GM12891 (cell line): ENCODE measurements around the gene ST6GALNAC3.

Experiments
- POLR2A ChIP-seq: IDR thresholded peaks from 2 replicates; pipeline ENCODE4 v1.6.1; 2011; ENCODE audit warnings: low read depth, low read length, control low read depth
- POLR2AphosphoS5 ChIP-seq: IDR thresholded peaks from 2 replicates; pipeline ENCODE4 v1.6.1; 2011; ENCODE audit warnings: low read depth, low read length, control low read depth
- SPI1 ChIP-seq: IDR thresholded peaks from 2 replicates; pipeline ENCODE4 v1.6.1; 2011; ENCODE audit warnings: low read depth, low read length, control low read depth
- TAF1 ChIP-seq: IDR thresholded peaks from 2 replicates; pipeline ENCODE4 v1.6.1; 2011; ENCODE audit warnings: low read depth, low read length, control low read depth

DNA sequence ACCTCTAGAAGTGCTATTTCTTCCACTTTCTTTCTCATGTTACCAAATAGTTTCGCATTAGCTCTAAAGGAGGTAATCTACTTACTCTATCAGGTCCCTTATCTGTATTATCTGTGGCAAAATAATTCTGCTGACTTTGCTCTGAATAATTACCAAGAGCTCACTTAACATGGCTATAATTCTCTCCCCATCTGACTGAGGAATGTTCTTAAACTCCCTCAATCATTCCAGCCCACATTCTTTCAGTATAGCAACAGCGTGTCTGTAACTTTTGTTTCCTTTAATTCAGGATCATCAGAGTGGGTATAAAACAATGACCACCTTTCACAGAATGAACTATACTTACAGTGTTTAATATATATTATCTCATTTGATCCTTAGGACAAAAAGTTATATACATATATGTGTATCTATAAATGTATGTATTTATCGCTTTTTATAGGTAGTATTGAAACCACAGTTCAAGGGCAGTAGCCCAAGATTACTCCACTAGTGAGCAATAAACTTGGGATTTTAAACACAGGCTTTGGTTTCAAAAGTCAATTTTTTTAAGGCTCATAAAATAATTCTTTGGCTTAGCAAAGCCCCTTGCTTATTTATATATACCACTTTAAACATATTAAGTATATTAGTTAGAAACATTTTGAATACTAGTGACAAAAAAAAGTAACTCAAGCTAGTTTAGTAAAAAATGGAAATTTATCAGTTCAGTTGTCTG, 36.1 kb upstream of the ST6GALNAC3 start:
- TF ChIP-seq POLR2AphosphoS5 (no peak), POLR2A (no peak), SPI1 (no peak), TAF1 (no peak)
